Measurements from ENCODE around the gene INPP5A.

Gene INPP5A

GRCh38 chr10:132732518-132732917 is 194.9 kb downstream of the INPP5A start:
- no peak for DNase-seq

GRCh38 chr10:132733926-132734325 is 196.3 kb downstream of the INPP5A start:
- DNase-seq, result no peak

GRCh38 chr10:132735341-132735775 is 197.8 kb downstream of the INPP5A start:
- no peak for DNase-seq

DNA sequence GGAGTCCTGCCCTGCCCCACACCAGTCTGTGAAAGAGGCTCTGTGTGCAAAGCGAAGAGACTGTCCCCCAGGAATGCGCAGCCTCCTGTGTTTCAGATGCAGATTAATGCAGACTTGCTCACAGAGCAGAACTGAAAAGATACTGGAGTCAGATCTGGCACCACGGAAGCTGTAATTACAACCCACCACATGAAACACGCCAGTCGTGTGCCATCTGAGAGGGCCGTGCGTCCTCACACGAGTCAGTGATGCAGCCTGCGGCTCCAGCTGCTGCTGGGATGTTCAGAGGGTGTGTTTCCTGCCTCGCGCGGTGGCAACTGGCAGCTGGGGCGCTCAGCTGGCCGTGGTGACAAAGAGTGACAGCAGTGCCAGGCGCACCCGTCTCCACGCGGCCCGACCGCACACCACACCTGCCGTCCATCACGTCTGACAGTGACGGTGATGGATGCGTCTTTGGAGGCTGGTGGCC is 198.4 kb downstream of the INPP5A start:
- DNase-seq, result no peak

GRCh38 chr10:132737390-132738048 is 199.9 kb downstream of the INPP5A start:
- DNase-seq, result no peak

DNA sequence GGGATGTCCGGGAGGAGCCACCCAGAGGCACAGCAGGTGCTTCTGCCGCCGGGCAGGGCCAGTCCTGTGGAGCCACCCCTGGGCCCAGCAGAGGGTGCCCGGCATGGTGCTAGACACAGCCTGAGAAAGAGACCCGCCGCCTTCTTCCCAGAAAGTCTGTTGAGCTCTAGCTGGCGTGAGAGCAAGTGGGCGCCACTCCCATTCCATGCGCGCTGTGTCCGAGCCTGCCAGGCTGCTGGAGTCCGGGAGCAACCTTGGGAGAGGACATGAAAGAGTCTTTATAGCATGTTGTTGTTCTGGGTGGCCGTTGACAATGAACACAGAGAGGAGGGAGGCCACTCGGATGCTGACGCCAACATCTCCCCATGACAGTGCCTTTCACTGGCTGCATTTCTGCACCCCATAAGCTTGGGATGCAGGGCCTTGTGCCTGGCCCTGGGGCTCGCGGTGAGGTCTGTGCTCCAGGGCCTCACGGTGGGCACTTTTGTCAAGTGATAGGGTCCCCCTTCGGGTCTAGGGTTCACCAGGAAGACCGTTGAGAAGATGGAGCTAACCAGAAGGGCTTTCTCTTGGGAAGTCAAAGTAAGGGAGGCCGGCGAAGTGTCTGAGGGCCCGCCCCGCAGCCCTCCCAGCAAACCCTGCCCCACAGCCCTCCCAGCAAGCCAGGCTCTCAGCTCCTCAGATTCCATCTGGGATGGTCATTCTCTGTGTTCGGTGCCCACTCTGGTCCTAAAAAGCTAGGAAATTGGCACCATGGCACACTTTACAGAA is 201.1 kb downstream of the INPP5A start:
- no peak for DNase-seq

- no peak for DNase-seq
Measured at GRCh38 chr10:132739225-132739613, 201.6 kb downstream of the INPP5A start.

- no peak for DNase-seq
Measured at GRCh38 chr10:132740588-132740987, 203.0 kb downstream of the INPP5A start.

DNA sequence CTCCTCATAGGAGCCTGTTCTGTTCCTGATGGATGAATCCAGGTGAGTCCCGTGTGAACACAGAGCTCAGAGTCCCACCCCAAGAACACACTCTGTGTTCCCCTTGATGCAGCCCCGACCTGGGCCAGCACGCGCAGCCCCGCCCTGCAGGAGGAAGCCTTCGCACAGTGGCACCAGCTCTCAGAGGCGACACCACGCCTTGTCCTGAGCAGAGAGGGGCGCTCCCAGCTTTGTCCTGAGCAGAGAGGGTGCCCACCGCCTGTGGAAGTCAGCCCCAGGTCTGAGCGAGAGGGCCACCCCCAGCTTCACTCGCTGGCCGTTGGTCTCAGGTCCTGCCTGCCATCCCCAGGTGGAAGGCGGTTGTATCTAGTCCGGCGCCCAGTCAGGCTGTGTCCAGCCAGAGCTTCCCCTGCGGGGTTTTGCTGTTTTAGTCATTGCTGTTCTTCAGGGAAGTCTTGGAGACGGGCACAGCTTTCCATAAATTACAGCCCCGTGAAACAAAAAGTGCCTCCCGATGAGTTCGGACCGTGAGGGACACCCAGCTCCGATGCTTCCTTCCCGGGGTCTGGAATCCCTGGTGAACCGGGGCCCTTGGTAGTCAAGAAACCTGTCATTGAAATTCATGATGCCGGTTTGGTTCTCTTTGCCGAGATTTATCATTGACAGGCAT is 204.7 kb downstream of the INPP5A start:
- DNase-seq, result no peak

GRCh38 chr10:132742837-132743194 is 205.2 kb downstream of the INPP5A start:
- DNase-seq, result no peak

DNA sequence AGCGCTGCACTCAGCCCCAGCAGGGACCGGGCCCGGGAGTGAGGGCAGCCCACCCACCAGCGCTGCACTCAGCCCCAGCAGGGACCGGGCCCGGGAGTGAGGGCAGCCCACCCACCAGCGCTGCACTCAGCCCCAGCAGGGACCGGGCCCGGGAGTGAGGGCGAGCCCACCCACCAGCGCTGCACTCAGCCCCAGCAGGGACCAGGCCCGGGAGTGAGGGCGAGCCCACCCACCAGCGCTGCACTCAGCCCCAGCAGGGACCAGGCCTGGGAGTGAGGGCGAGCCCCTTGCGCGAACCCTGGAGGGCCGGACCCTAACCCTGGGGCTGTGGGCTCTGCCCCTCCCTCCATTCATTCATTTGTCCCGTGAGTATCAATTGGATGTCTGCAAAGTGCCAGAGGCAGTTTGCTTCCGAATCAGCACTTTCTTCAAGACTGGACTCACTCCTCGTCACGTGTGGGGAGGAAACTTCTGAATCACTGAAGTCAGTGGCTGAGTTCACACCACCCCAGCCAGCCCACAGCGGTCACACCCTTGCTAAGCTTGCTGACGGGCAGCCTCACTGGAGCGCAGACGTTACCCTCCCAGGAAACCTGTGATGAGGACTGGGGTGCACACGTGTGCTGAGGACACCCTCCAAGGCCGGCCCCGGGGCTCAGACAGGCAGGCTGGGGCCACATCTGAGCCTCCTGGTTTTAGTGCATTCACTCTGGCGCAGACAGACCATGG is 205.8 kb downstream of the INPP5A start:
- DNase-seq, result peak; percentile 19

DNA sequence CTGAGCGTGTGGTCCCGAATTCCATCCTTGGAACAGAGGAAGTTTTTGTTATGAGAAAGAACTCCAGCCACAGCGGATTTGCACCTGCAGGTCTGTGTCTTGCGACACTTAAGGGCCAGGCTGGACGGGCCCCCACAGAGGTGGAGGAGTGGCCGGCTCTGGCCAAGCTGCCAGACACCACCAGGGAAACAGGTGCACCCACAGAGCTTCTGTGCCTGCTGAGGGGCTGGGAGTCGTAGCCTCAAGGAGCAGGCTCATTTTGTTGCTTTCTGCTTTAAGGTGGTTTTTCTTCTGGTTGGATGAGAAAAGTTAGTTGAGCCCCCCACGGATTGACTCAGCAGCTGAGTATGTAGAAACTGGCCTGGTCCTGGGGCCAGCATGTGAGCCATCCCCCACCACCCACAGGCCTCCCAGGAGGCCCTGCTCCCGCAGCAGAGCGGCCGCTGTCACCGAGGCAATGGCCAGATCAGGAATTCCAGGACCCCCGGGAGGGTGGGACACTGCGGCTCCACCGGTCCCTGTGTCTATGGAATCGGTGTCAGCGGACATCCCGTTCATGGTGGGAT is 206.4 kb downstream of the INPP5A start:
- DNase-seq, result peak; percentile 21

DNA sequence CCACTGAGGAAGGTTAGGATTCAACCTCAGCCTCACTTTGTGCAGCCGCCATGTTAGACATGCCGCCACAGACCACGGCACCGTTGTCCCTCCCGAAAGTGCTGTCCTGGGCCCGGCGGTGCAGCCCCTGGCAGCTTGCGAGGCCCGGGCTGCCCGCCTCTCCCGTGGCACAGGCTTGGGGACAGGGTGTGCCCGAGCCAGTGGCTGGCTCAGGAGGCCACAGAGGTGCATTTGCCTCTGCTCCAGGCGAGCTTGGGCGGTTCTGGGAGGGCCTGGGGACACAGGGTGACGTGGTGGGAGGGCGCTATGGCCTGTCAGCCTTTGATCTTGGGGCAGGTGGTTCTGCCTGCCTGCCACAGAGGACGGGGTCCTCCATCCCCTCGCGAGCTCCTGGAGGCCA is 207.3 kb downstream of the INPP5A start:
- no peak for DNase-seq

DNA sequence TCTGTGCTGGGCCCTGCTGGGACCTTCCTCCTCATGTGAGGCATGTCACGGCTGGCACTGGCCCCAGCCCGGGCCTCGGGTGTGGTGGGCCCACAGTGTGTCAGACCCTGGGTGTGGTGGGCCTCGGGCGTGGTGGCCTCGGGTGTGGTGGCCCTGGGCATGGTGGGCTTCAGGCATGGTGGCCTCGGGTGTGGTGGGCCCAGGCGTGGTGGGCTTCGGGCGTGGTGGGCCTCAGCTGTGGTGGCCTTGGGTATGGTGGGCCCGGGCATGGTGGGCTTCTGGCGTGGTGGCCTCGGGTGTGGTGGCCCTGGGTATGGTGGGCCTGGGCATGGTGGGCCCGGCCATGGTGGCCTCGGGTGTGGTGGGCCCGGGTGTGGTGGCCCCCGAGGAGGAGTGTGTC is 207.9 kb downstream of the INPP5A start:
- no peak for DNase-seq

- DNase-seq, result no peak
Measured at GRCh38 chr10:132745971-132746370, 208.4 kb downstream of the INPP5A start.

GRCh38 chr10:132746386-132746785 is 208.8 kb downstream of the INPP5A start:
- no peak for DNase-seq

- DNase-seq, result no peak
Measured at GRCh38 chr10:132746801-132747625, 209.4 kb downstream of the INPP5A start.

GRCh38 chr10:132748135-132748534 is 210.5 kb downstream of the INPP5A start:
- DNase-seq, result no peak

DNA sequence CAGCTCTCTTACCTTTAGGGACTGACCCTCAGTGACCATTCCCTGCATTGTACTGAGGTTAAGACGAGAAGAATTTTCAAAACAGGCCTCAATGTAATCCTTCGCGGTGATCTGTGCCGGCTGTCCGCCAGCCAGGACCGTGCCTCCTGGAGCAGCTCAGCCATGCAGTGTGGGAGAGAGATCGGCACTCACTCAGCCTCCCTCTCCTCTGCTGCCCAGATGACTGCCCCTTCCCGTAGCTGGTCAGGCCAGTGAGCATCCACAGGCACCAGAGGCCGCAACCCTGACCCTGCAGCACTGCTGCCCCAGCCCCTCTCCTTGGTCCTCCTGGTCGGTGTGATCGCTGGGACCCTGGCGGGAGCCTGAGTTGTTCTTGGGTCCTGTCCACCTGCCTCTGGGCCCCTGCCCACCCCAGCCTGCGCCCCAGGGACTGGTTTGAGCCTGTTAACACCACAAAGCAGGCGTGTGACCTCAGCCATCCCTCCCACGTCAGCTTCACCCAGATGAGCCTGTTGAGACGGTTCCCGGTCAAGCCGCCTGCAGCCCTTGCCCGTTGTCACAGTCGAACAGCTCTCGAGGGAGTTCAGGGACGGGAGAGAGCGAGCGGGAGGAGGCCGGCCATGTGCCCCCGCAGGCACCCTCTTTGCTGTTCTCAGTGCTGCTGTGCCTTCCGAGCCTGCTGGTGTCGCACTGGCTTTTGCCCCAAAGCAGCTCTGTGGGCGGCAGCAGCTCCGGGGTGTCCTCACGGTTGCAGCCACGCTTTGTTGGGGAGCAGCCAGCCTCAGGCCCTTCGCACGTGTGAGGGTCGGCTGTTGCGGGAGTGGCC is 211.2 kb downstream of the INPP5A start:
- DNase-seq, result no peak

DNA sequence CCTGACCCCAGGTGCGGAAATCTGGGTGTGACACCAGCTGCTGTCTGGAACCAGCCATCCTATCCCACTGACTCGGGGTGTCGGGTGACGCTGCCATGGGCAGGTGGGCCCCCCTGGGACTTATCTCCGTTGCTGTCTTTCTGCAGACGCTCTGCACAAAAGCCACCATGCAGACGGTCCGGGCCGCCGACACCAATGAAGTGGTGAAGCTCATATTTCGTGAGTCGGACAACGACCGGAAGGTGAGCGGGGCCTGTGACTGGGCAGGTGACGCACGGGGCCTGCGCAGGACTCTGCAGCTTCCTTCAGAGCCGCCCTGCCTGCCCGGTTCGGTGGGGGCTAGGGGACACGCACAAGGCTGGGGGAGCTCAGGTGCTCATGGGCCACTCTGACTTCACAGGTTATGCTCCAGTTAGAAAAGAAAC is 211.8 kb downstream of the INPP5A start:
- DNase-seq, result no peak

GRCh38 chr10:132750936-132751335 is 213.3 kb downstream of the INPP5A start:
- no peak for DNase-seq

Data from fibroblast of skin of right quadriceps (primary cell).